HCT116 (cell line): ENCODE data around the gene MAML3. TPM values are rescaled to one million over a fixed set of nuclear protein-coding genes. Genes with fewer than 3 reads are reported as not detected.

Source experiments
- ATAC-seq: fragments of 200-7000 bp; cut with Tn5 transposase; 2 replicates; pipeline ENCODE4 v1.9.1; 2020; ENCODE audit warnings: mild to moderate bottlenecking, moderate library complexity
- BruUV-seq: library from RNA; stranded (reverse); fragments of 400-500 nt; replicated peaks from 2 replicates; lab custom pipeline; 2021; lab: Mats Ljungman, UMichigan
- CTCF ChIA-PET: fragments of 300-600 bp; sonication (Branson Sonifier 250); formaldehyde crosslinking; loops from one replicate; lab custom pipeline; 2021; ENCODE audit warnings: antibody characterized with exemption; lab: Charles Lee
- POLR2A ChIA-PET: fragments of 300-600, 350-600 bp; sonication (Branson Sonifier 250); formaldehyde crosslinking; loops from one replicate; lab custom pipeline; 2021; ENCODE audit warnings: antibody characterized with exemption; lab: Charles Lee
- RAD21 ChIA-PET, 2 experiments: fragments of 300-600 bp; sonication (Branson Sonifier 250); formaldehyde crosslinking; loops; one replicate each; lab custom pipeline; 2023; ENCODE audit warnings: low total read pairs in 2 of 2; ENCODE audit not compliant: uncharacterized antibody in 2 of 2, unreplicated experiment in 2 of 2, low non-redundant PET in 1 of 2; lab: Charles Lee
- DNase-seq: peaks from one replicate; pipeline ENCODE4 v3.0.0-alpha.2; 2010; ENCODE audit warnings: low read depth, low spot score
- H2AFZ ChIP-seq: fragments of 200-600 bp; shearing (Covaris generic), sonication (generic); 2 replicates; pipeline ENCODE4 v1.6.1; 2017; ENCODE audit warnings: low read depth, mixed run types, mixed read lengths, antibody characterized with exemption, low read length; ENCODE audit not compliant: poor library complexity, severe bottlenecking
- H3K27ac ChIP-seq: 2 replicates; pipeline ENCODE4 v1.5.1; 2012; ENCODE audit warnings: low read depth, low read length
- H3K27me3 ChIP-seq: fragments of 200-600 bp; sonication (generic); 2 replicates; pipeline ENCODE4 v1.6.1; 2016; ENCODE audit warnings: mixed run types, low read length, mixed read lengths; ENCODE audit not compliant: insufficient read depth
- H3K36me3 ChIP-seq, 2 experiments: fragments of 200-500 bp in 1 of 2; fragments of 200-600 bp in 1 of 2; sonication (Bioruptor generic) in 1 of 2; sonication (generic) in 1 of 2; 2 replicates each; pipeline versions ENCODE4 v1.5.1 to v1.6.1; 2014 to 2016; ENCODE audit warnings: low read length in 2 of 2, inconsistent platforms in 1 of 2, mixed read lengths in 1 of 2, mixed run types in 1 of 2; ENCODE audit not compliant: insufficient read depth in 2 of 2, control insufficient read depth in 1 of 2
- H3K4me1 ChIP-seq, 2 experiments: fragments of 200-600 bp in 1 of 2; sonication (generic) in 1 of 2; 2 replicates each; pipeline versions ENCODE4 v1.5.1 to v1.6.1; 2012 to 2017; ENCODE audit warnings: low read length in 2 of 2, inconsistent platforms in 1 of 2, mild to moderate bottlenecking in 1 of 2, mixed read lengths in 1 of 2, mixed run types in 1 of 2, moderate library complexity in 1 of 2; ENCODE audit not compliant: insufficient read depth in 2 of 2, control insufficient read depth in 1 of 2
- H3K4me2 ChIP-seq: fragments of 200-600 bp; sonication (generic); 2 replicates; pipeline ENCODE4 v1.6.1; 2017; ENCODE audit warnings: mixed run types, low read length, mixed read lengths
- H3K4me3 ChIP-seq, 2 experiments: fragments of 200-600 bp in 1 of 2; sonication (generic) in 1 of 2; replicated peaks in 1 of 2; 2 replicates each; pipeline ENCODE4 v1.5.1; 2011 to 2016; ENCODE audit warnings: low read length in 2 of 2, control low read depth in 1 of 2, low read depth in 1 of 2, mild to moderate bottlenecking in 1 of 2, mixed read lengths in 1 of 2, mixed run types in 1 of 2
- H3K79me2 ChIP-seq: fragments of 200-600 bp; sonication (generic); 2 replicates; pipeline ENCODE4 v1.6.1; 2017; ENCODE audit warnings: mild to moderate bottlenecking, mixed run types, low read length, moderate library complexity, mixed read lengths; ENCODE audit not compliant: insufficient read depth
- H3K9ac ChIP-seq: fragments of 200-600 bp; sonication (generic); 2 replicates; pipeline ENCODE4 v1.6.1; 2016; ENCODE audit warnings: low read length, mixed read lengths
- H3K9me2 ChIP-seq: fragments of 200-600 bp; sonication (generic), shearing (Covaris generic); 2 replicates; pipeline ENCODE4 v1.6.1; 2017; ENCODE audit warnings: mixed run types, mild to moderate bottlenecking, moderate library complexity; ENCODE audit not compliant: insufficient read depth
- H3K9me3 ChIP-seq, 2 experiments: fragments of 200-500 bp in 1 of 2; fragments of 200-600 bp in 1 of 2; sonication (Bioruptor generic) in 1 of 2; sonication (generic) in 1 of 2; 2 replicates each; pipeline ENCODE4 v1.6.1; 2014 to 2017; ENCODE audit warnings: low read length in 2 of 2, mixed read lengths in 2 of 2, inconsistent platforms in 1 of 2, low read depth in 1 of 2, mild to moderate bottlenecking in 1 of 2, mixed run types in 1 of 2, moderate library complexity in 1 of 2; ENCODE audit not compliant: control insufficient read depth in 1 of 2, insufficient read depth in 1 of 2
- H4K20me1 ChIP-seq: fragments of 200-600 bp; sonication (generic), shearing (Covaris generic); 2 replicates; pipeline ENCODE4 v1.6.1; 2017; ENCODE audit warnings: mixed run types, mild to moderate bottlenecking, moderate library complexity; ENCODE audit not compliant: insufficient read depth
- EGR1 ChIP-seq: IDR thresholded peaks from 2 replicates; pipeline ENCODE4 v1.6.1; 2012; ENCODE audit warnings: low read depth
- EZH2phosphoT487 ChIP-seq: fragments of 200-600 bp; IDR thresholded peaks from 2 replicates; pipeline ENCODE4 v1.6.1; 2018; ENCODE audit warnings: antibody characterized with exemption, borderline replicate concordance
- FOSL1 ChIP-seq: IDR thresholded peaks from 2 replicates; pipeline ENCODE4 v1.6.1; 2012; ENCODE audit warnings: low read depth
- POLR2A ChIP-seq: IDR thresholded peaks from 2 replicates; pipeline ENCODE4 v1.7.0; 2011; ENCODE audit warnings: borderline replicate concordance; ENCODE audit not compliant: insufficient read depth, insufficient read length; ENCODE audit errors: extremely low read depth
- SRF ChIP-seq: IDR thresholded peaks from 2 replicates; pipeline ENCODE4 v1.6.1; 2012; ENCODE audit warnings: low read depth
- YY1 ChIP-seq: IDR thresholded peaks from 2 replicates; pipeline ENCODE4 v1.6.1; 2011; ENCODE audit warnings: low read length, low read depth, moderate library complexity, mild to moderate bottlenecking; ENCODE audit not compliant: insufficient replicate concordance; ENCODE audit errors: extremely low read depth
- ZNF274 ChIP-seq: fragments of 200-500 bp; sonication (Bioruptor generic); IDR thresholded peaks from 2 replicates; pipeline ENCODE4 v1.6.1; 2014; ENCODE audit warnings: mild to moderate bottlenecking, low read depth, low read length, inconsistent platforms
- intact Hi-C: fragments of 100-400 bp; cut with micrococcal nuclease; formaldehyde crosslinking; loops from 2 replicates; pipeline ENCODE4 v1.10.0; 2022
- total RNA-seq: library from RNA; stranded (reverse); gene quantifications from one replicate; pipeline ENCODE4 v1.2.1, GENCODE V29; 2021; ENCODE audit not compliant: unreplicated experiment

The MAML3 gene
- total RNA-seq, 1 experiment from 2014 or later: 3.1 TPM

- no peak for TF ChIP-seq POLR2A
- TF ChIP-seq, all 23 proteins: peak for 0
- Histone ChIP-seq H3K27me3 (no peaks in the 10 kb centered on the region), H3K36me3 (no peaks in the 10 kb centered on the region), H3K79me2 (no peaks in the 10 kb centered on the region), H3K4me1 (peaks cover 0 to 12% of the 10 kb centered on the region in 2 experiments; a peak in 2 of 4 replicates), H3K9me2 (no peaks in the 10 kb centered on the region), H3K27ac (no peak overlapping the region), H3K9ac (no peak overlapping the region), H2AFZ (no peak overlapping the region), H4K20me1 (no peaks in the 10 kb centered on the region), H3K4me2 (no peak overlapping the region), H3K4me3 (no peak overlapping the region), H3K9me3 (no peaks in the 10 kb centered on the region)
- DNase-seq (no peak), ATAC-seq (no peak)
- no TSS peak for BruUV-seq
- POLR2A ChIA-PET: no interaction called here
- CTCF ChIA-PET: no interaction called here
- RAD21 ChIA-PET: no interaction called here
- intact Hi-C loops: no loop called here
These were observed 41.4 kb downstream of the MAML3 start for GRCh38 chr4:140112576-140112975.

GRCh38 chr4:140111256-140111655 is 42.7 kb downstream of the MAML3 start:
- Histone ChIP-seq H4K20me1 (no peaks in the 10 kb centered on the region), H3K9ac (no peak overlapping the region), H3K4me1 (peaks cover 0 to 3% of the 10 kb centered on the region in 2 experiments; a peak in 2 of 4 replicates), H3K36me3 (no peaks in the 10 kb centered on the region), H3K27ac (no peak overlapping the region), H3K4me3 (no peak overlapping the region), H3K9me2 (no peaks in the 10 kb centered on the region), H3K4me2 (no peak overlapping the region), H3K79me2 (no peaks in the 10 kb centered on the region), H3K9me3 (no peaks in the 10 kb centered on the region), H2AFZ (no peak overlapping the region), H3K27me3 (no peaks in the 10 kb centered on the region)
- TF ChIP-seq EGR1 (no peak), EZH2phosphoT487 (no peak), SRF (no peak), FOSL1 (no peak), YY1 (no peak), ZNF274 (no peak)
- CTCF ChIA-PET: no interaction called here
- BruUV-seq: no TSS peak
- RAD21 ChIA-PET: no interaction called here
- intact Hi-C loops: no loop called here
- ATAC-seq (no peak), DNase-seq (no peak)
- POLR2A ChIA-PET: no interaction called here
